Pulmonary artery endothelial cell (primary cell): ENCODE results near the gene ANK3. TPM values are rescaled to one million over a fixed set of nuclear protein-coding genes. Genes with fewer than 3 reads are reported as not detected.
A peak's percentile ranks its signal among the peaks of the same experiment; 100 is the strongest.

Source experiments
- DNase-seq: peaks from one replicate; pipeline ENCODE4 v3.0.0-alpha.2; 2011; ENCODE audit warnings: low read depth, low spot score
- total RNA-seq: library from RNA; depleted of rRNA; stranded (reverse); fragments of >200 nt; gene quantifications from 2 replicates; pipeline ENCODE4 v1.2.3, GENCODE V29; 2014

Gene ANK3
- total RNA-seq = 8.9 and 12.4 TPM in 2 replicates

DNA sequence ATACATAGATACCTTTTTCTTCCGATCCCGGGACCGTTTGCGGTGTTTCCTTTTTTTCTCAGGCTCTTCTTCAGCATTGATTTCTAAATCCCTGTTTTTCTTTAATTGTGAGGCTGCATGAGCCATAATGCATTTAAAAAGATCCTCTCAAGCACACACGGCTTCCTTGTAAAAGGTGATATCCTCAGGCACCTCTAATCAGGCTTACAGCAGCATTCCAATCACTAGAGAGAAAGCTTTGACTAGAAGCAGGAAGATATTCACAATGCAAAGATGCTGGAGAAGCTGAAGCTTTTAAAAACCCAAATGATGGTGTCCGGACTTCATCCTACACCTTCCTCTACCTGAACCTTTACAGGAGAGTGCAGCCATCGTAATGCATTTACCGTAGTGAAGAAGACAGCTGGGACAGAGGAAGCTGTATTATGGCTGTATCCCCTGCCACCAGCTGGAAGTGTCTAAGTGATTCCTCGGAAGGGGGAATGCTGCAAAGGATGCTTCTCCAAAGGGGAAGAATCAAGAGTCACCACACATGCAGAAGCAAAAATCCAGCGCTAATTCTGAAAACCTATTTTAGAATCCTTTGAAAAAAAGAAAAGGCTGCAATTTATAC is at the start of gene ANK3:
ANK3 (minus strand) TSS at position 463 of the 613 bp plus-strand sequence; CDS start at position 126, 337 bp downstream.
- DNase-seq = no peak

DNA sequence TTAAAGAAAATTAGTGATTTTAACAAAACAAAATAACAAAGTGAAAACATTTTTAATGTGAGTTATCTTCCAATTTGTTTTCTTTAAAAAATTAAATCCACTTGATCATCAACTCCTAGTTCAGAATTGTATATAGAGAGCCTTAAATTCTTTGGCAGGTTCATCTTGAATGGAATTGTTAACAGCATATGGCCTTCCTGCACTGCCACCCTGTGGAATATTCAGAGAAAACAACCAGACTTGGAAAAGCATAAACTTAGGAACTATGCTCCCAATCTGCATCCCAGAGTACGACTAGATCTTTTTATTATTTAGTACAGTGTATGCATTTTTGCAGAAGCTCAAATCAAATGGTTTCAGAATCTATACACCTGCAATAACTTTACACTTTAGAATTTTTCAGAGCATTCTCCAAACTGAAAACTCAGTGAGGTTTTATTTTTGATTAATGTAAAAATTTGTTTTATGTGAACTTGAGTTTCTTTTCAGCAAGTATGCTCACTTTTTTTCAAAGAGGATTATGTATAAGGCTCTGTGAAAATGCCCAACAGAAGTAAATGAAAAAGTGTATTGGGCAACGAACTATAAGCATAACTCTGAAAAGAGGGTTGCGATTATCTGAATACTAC is 44.9 kb upstream of the ANK3 start:
- no peak for DNase-seq

DNA sequence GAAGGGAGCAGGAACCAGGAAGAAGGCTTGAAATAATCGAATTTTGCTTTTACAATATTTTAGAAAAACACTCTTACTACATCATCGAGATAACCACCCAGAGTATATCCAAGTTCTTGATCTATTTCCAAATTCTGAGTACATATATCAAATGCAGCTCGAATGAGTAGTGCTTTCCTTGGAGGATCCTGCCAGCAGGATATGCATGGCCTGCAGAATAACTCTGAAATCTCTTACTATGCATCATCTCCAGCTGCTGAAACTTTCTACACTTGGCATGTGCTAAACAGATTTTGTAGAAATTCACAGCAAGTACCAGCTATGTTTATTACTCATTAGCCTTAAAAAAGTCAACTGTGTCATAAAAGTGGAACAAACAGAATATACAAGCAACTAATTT is 44.0 kb upstream of the ANK3 start:
- no peak for DNase-seq

DNA sequence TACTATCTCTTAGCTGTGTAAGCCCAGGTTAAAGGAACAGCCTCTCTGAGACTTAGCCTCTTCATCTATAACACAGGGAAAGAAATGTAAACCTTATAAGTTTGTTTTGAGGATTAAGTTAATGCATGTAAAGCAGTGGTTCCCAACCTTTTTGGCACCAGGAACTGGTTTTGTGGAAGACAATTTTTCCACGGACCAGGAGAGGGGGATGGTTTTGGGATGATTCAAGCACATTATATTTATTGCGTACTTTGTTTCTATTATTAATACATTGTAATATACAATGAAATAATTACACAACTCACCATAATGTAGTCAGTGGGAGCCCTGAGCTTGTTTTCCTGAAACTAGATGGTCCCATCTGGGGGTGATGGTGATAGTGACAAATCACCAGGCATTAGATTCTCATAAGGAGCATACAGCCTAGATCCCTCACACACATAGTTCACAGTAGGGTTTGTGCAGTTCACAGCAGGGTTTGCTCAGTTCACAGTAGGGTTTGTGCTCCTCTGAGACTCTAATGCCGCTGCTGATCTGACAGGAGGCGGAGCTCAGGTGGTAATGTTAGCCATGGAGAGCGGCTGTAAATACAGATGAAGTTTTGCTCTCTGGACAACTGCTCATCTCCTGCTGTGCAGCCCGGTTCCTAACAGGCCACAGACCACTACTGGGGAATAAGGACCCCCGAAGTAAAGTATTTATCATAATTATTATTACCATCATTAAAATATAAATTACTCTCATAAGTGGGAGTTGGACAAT is 41.3 kb upstream of the ANK3 start:
- DNase-seq = no peak

DNA sequence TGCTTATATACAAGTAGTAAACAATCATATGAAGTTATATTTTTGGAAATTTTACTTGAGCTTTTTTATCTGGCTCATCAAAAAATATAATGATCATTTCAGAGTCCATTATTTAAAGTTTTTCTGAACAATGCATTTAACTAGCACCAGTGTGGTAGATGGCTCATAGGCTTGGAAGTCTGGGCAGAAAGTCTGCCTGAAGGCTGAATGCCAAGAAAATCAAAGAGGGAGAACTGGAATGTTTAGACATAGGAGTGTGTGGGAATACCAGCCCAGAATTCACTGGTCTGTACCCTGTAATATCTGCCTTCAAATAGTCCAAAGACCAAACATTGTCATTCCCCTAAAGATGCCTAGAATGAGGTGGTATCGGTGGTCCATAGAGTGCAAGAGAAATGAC is 40.3 kb upstream of the ANK3 start:
- no peak for DNase-seq

DNA sequence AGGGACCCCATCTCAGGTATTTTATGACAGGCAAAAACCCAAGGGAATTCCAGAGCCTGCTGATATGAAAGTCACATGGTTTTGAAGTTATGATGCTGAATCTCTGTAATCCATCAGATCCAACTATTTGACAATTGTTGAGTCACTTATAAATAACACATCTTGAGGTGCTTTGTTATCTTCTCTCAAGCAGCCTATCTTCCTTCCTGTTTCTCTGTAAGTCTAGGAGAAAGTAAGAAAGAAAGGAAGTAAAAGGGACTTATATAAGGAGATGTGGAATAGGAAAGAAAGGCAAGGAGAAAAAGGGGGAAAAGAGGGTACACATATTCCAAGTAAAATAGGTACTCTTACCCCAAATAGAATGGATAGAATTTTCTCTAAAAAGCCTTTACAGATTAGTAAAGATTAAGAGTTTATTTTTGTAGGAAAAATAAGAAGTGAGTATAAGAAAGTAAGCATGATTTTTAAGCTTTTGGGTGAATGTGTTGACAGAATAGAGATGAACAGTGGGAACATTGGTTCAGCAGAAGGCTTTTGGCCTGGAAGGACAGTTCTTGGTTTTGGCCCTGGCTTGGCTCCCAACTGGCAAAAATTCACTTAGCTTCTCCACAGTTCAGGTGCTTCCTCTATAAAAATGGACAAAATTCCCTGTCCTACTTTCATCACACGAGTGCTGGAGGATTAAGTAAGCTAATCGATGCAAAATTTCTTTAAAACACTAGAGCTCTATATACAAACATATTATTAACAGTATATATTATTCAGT is 39.6 kb upstream of the ANK3 start:
- DNase-seq = no peak

DNA sequence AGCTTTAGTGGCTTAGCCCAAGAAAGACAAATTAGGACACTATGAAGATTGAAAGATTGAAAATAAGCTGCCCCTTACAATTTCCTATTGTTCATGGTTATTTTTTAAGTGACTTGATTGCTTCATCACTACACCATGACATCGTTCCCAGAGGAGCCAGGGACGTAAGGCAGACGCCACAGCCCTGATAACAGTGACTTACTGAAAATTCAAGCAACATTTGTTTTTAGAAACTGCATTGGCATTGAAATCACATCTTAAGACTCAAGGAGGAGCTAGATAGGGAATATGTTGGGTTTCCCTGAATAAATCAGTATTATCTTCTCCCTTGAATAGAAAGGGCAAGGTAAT is 38.7 kb upstream of the ANK3 start:
- DNase-seq = no peak

DNA sequence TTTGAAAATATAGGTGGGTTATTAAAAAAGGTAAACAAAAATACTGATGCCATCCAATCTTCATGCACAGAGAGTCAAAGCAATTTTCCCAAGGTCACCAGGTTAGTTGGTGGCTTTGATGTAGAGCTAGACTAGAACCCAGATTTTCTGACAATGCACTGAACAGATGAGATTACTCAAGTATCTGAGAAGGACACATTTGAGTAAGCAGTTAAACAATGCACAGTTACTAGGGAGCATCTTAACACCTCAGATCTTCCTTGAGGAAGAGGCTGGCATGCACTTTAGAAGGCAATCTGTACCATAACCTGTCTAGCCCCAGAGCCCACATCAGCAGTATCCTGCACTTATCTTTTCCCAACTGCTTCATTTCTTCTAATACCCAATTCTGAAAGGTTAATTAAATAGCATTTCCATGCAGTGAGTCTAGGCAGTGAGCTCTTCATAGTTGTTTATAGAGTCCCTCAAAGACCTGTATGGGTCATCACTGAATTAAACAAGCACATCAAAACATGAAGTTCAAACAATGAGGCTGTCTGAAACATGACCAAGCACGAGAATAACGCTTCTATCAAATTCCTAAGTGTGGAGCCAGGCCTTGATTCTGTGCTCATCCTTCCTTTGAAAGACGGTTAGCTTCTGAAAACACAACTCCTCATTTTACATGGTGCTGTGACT is 38.2 kb upstream of the ANK3 start:
- DNase-seq = no peak

DNA sequence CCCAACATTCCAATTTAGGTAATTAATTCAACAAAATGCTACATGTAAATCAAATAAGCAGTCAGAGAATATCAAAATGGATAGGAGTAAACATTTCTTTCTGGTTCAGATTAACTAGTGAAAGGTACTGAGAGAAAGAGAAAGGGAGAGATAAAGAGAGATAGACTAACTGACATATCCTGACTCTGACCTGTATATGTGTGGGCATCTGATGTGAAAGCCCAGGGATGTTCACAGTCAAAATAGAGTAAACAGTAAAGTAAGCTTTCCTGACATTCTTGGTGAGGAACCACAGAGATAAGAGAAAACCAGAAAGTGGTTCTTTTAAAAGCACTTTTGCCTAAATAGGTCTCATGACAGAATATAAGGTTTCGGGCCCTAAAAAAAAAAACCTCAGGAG is 37.5 kb upstream of the ANK3 start:
- no peak for DNase-seq

DNA sequence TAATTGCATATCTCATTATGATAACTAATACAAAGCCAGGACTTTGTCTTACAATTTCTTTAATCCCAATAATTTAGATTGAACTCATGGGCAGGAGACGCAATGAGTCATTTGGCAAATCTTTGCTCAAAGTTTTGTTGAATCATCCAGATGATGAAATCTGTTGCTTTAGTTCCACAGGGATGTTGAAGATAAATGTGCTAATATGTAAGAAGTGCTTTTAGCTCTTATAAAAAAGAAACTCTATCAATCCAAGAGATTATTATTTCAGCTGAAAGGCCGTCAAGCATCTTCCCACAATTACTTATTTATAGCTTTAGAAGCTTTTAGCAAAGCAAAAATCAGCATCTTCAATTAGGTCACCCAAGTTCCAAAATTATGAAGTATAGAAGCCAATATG is 36.8 kb upstream of the ANK3 start:
- no peak for DNase-seq

DNA sequence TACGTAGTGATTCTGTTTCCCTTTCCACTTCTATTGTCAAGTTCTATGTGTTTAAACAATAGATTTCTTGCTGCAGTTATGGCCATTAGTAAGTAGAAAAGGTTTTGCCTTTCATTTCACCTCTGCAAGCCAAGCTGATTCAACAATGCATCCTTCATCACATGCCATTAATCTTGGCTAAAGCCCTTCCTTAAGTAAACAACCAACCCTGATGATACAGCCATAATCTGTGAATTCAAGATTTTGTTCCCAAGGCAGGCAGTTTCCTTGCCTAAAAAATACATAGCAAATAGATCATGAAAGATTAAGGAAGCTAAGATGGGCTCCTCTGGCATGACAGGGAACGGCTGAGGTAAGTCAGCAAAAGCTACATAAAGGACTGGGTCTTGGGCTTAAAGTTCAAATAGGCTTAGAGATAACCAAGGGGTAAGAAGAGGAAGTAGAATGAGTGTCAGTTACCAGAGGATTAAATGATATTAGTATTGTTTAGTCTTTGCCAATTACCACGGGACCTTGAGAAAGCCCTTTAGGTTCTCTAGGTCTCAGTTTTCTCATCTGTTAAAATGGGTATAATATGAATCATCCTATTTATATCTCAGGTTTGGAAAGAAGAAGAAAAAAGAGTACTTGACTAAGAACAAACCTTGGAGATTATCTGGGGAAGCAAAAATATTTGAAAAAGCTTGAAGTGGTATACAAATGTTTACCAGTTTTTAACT is 35.9 kb upstream of the ANK3 start:
- DNase-seq = peak; percentile 81

DNA sequence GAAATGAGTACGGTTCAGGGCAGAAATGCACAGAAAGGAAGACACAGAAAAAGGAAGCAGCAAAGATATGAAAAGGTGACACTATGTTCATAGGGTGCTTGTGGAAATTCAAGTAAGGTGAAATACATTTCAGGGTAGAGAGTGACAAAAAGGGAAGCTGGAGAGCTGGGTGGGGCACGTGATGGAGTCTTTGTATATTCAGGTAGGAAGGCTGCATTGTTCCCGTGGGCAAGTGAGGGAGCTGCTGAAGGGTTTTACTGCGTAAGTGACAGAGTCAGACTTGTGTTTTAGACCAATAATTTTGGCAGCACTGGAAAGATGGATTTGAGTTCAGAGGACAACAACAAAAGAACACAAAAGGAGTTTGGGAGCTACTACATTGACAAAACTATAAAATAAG is 35.3 kb upstream of the ANK3 start:
- DNase-seq = no peak

DNA sequence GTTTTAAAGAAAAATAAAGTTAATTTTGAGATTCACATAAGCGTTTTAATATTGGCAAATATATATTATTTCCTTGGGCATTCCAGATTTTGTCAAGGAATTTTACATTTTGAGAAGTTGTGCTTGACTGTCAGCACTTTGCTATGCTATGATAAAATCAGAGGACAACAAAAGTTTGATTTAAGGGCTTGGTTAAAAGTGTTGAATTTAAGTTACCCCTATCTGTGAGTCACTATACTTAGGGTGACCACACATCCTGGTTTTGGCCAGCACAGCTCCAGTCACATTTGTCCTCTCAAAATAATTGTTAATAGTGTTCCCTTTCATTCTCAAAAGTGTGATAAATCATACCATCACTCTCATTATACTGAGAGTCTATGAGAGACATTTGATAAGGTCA is 34.2 kb upstream of the ANK3 start:
- DNase-seq = no peak

DNA sequence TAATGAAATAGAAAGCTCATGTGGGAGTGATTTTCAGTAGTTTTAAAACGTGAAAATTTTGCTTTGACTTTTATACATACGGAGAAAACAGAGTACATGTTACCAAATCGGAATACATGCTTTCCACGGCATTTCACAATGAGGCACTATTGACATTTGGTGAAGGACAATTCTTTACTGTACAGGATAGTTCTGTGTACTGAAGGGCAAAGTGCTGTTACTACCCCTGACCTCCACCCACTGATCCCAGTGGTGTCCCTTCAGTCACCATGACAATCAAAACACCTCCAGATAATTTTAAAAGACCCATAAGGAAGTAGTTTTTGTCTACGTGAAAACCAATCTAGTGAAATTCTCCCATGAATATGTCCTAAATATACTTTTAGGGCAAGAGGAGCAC is 33.1 kb upstream of the ANK3 start:
- DNase-seq = no peak

DNA sequence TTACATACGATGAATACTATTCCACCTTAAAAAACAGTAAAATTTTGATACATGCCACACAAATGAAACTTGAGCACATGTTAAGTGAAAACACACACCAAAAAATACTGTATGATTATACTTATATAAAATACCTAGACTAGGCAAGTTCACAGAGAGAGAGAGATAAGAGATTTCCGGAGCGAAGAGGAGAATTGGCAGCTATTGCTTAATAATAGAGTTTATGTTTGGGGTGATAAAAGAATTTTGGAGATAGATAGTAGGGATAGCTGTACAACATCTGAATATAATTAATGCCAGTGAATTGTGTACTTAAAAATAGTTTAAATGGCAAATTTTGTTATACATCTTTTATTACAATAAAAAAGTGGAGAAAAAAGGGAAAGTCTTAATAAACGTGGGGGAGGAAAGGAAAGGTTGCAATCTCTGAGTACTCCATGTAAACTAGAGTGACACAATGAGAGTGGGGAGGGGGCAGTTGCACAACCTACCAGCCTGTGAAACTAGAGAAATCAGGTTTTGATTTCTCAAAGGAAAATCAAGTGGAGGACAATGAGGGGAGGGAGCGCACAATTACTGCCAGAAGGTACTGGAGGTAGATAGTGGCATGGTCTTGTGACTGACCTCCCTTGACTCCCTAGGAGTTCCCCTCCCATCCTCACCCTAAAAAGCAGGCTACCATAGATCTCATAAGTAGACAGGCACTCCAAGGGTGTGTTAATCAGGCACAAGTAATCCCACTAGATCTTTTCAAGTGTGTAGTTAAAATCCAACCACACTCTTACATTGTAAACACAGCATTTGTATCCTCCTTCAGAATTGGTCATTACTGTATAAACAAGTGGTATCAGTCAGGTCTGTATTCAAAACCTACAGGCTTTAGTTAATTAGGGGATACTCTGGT is 31.6 kb upstream of the ANK3 start:
- DNase-seq = no peak

DNA sequence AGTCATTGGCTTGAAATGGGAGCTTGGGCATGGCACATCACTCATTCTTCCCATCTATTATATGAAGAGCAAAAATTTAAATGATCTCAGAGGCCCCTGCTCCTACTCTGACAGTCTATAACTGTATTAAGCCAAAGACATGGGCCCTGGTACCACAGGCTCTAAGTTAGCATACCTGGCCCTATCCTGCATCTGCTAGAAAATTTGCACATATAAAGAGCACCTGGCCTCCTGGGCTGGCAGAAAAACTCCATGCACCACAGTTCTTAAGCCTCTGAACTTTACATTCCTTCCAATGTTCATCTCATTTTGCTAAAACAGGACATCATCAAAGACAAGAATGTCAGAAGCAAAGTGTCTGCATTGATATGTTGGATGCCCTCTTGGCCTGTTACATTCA is 29.6 kb upstream of the ANK3 start:
- no peak for DNase-seq

DNA sequence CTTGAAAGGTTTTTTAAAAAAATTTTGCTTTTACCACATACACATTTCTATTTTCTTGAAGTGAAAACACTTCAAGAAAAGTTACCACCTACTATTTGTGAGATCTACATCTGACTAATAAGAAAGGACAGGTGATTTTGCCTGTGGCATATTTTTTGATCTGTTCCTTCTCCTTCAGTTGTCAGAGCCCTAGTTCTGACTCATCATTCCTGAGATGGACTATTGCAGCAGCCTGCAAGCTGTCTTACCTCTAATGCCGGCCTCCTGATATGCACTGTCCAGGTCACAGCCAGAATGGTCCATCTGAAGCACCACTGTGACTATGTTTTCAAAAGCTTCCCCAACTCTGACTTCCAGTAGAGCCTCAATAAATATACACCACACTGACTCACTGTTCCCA is 28.2 kb upstream of the ANK3 start:
- DNase-seq = no peak

DNA sequence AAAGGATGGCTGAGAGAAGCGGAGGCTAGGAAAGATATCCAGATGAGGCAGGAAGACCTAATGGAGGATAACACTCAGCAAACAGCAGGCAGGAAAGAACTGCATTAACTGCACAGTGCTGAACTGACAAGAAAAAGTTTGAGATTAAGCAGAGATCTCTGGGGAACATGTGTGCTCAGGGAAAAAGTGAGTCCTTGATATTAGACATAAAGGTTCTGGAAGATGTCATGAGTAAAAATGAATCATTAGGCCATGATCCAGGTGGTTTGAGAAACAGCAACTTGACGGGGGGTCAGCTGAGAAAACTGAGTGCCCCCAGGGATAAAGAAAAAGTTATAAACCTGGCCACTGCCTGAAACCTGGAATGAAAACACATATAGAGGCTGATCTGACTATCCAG is 27.3 kb upstream of the ANK3 start:
- no peak for DNase-seq

DNA sequence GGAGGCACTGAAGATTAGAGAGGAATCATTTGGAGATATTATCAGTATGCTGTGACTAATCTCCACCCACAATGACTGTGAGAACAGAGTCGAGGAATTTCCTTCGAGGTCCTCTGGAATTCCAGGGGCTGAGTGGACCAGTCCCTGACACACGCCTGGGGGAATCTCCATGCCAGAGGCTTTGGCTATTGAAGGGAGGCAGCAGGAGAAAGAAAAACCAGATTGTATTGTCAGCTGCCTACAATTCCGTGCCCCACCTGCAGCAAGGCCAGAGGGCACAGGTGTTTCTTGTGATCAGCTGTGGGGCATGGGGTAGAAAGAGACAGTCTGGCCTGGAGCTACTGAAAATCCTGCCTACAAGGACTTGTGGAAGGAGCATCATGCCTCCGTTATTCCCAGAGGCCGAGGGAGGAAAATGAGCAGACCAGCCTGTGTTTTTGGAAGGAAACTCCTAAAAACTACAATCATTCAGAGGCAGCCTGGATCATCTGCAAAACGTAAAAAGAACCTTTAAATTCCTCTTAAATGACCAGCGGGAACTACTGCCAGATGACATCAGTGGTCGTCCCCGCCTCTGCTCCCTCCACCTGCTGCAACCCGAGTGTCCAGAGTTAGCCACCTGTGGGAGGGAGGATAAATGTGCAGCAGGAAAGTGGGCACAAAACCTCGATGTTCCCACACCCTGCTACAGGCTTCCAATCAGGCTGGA is 25.4 kb upstream of the ANK3 start:
- peak; percentile 77 for DNase-seq
